GM21786 (cell line): ENCODE data around the gene BMI1.
"Not testable (repeated sequence)": the region's sequence is repeated elsewhere in the genome, so short reads cannot be mapped to it uniquely, and the experiment has no call there.

Experiments used
- ATAC-seq: cut with Tn5 transposase; IDR thresholded peaks from one replicate; pipeline ENCODE4 v1.9.1; 2021; ENCODE audit not compliant: unreplicated experiment

Gene BMI1

DNA sequence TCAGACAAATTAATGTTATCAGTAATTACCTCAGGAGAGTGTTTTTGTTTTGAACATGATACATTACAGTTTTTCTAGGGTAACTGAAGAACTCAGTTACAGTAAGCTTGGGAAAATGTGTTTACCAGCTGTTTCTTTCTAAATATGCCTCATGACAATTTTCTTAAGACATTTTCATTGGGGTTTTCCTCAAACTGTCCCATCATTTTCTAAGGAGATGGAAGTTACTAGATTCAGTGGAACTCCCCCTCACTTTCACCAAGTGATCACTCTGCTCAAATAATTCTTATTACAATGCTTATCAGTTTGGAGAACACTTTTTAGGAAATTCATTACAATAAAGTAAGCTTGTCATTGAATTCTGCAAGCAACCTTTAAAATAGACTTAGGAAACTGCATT is 18.0 kb downstream of the BMI1 start:
- no peak for ATAC-seq

DNA sequence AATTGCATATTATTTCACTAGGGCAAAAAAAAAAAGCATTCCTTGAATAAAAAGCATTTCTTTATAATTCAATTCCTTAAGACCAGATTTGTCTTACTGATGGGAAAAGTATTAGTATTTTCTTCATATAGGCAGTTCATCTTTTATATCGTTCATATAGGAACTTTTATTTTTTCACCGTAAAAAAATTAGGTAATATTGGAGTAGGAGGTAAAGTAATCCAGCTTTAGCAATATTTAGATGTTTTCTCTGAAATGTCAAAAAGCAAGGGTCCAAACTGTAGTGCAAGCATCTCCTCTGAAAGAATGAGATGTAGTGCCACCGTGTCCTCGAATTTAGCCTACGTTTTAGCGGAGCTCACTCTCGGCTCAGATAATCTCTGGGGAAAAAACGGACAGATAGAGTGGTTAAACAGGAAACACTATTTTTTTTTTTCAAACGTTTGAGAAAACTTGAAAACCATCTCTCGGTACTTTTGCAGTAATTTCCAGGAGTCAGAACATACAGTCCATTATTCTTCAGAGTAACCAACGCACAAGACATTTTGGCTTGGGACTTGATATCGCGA is 18.9 kb downstream of the BMI1 start:
- ATAC-seq: no peak

DNA sequence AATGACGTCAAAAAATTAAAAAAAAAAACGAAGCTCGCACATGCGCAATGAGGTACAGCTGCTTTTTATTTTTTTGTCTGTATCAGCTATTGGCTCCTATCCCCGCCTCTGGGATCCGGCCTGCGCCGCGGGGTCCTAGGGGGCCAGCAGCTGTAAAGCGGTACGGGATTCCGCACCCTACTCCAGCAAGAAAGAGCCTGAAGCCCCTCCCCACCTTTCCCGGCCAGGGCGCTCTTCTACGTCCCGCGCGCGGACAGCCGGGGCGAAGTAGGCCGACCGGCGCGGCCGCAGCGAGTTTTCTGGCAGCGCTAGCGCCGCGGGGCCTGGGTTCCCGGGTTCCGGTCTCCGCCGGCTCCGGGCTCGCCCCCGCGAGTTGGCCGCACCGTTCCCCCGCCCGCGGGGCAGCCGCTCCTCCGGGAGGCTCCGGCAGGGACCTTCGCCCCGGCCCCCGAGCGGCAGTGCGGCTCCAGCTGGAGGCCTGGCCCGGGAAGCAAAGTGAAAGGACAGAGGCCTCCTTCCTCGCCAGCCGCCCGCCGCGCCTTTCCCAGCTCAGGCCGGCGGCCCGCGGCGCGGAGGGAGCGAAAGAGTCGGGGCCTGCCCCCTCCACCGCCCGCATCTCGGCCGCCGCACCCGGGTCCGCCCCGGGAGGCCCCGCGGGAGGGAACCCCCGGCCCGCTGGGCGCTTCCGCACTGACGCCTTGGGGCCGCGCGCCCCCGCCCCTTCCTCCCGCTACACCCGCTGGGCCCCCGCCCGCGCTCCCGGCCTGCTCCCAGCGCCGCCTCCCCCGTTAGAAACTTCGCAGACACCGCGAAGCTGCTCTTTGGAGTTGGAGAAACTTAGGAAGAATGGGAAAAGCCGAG is 19.7 kb downstream of the BMI1 start:
- ATAC-seq: peak; percentile 38

DNA sequence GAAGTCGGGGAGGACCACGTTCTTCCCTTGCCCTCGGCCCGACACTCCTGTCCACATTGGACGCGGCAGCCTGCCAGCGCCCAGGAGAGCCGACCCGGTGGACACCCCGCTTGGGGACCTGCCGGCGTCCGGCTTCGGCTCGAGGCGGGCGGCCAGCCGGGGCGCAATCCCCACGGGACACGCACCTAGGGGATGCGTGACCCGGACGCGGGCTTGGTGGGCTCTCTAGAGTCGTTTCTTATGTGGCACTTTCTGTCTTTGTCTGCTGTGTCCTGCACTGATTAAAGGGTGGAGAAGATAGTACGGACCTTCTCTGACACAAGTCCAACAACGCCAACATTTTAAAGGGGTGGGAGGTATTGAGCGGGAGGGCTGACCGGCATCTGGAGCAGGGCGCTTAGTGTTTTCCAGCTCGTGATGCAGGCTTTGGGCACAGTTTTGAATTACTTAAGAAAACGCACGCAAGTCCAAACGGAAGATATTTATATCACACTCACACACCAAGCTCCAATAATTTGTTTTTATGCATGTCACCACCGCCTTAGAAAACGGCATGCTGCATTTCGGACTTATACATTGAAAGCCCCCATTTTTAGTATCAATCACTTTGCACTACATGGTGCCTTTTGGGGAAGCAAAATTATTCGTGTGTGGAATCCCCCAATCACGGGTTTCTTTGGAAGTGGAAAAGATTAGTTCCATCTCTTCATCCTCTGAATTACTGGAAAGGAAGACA is 20.5 kb downstream of the BMI1 start:
- peak; percentile 12 for ATAC-seq

DNA sequence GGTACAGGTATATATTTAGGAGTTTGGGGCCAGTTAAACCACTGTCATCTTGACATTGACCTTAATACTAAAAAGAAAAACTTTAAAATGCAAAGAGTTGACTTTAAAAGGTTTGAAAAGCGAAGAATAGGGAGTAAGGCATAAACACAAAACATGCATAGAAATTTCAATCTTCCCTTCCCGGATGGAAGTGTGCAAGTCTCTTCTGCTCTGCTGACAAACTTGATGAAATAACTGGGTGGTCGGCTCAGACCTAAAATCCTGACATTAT is 21.0 kb downstream of the BMI1 start:
- ATAC-seq: no peak

DNA sequence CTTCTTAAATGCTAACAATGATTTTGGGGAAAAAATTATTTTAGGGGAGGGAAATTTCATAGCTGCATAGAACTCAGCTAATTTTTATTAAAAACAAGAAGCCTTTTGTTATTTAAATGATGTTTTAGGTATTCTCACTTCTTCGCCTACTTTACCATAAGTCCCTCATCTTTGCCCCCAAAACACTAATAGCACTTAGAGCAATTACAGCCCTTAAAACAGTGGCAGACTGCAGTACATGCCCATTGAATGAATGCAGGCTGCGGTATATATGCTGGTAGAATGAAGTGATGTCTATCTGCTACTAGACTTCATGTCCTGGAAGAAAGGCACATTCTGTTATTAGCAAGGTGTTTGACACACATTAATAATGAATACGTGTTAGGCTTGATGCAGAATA is 21.5 kb downstream of the BMI1 start:
- ATAC-seq: no peak

DNA sequence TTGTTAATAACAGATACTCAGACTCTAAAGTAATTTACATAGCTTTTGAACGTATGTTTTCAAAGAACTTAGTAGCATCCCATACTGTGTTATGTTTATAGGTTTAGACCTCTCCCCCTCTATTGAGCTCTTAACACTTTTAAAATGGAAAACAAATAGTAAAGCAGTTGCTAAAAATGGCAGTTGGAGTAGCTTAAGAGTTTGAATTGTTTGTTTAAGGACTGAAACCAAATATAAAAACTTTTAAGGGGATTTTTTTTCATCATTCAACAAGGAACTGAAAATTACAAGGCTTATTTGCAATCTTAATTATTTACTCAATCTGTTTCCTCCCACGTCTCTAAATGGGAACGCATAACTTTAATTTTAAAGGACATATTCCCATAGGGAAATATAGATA is 22.8 kb downstream of the BMI1 start:
- no peak for ATAC-seq

DNA sequence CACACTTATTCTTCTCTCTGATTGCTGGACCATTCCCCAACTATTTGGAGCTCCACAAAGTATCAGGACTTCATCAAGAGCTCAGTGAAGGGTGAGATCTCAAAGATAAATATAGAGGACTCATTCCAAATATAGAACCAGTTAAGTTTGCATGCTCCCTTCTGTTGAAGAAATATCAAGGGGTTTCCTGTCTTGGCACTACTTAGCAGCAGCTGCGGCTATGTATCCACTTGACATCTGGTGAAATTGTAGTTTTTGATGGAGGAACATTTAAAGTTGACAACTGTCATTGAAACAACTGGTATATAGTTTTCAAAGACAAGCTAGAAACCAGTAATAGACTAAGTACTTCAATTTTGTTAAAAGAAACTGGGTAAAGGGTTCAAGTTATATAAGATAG is 23.4 kb downstream of the BMI1 start:
- ATAC-seq: no peak

DNA sequence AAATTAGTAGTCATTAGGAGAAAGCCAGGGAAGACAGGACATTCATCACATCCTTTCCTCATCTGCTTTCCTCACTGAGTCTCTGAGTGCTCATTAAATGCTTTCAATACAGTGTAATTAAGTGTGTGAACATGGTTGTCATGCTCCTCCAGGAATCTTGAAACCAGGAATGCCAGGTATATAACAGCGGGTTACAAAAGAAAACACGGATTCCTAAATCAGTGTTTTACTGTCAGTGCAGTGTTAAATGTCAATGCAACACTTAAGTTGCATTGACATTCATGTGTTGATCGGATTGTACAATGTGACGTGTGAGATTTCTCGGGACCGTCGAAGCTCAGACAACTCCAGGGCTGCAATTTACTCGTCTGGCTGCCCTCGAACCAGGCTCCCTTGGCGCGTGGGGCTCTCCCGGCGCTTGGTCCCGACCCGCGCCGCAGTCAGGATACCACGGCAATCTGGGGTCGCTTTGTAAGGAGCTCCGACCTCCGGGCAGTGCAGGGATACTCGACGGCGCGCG is 23.9 kb downstream of the BMI1 start:
- ATAC-seq: no peak

DNA sequence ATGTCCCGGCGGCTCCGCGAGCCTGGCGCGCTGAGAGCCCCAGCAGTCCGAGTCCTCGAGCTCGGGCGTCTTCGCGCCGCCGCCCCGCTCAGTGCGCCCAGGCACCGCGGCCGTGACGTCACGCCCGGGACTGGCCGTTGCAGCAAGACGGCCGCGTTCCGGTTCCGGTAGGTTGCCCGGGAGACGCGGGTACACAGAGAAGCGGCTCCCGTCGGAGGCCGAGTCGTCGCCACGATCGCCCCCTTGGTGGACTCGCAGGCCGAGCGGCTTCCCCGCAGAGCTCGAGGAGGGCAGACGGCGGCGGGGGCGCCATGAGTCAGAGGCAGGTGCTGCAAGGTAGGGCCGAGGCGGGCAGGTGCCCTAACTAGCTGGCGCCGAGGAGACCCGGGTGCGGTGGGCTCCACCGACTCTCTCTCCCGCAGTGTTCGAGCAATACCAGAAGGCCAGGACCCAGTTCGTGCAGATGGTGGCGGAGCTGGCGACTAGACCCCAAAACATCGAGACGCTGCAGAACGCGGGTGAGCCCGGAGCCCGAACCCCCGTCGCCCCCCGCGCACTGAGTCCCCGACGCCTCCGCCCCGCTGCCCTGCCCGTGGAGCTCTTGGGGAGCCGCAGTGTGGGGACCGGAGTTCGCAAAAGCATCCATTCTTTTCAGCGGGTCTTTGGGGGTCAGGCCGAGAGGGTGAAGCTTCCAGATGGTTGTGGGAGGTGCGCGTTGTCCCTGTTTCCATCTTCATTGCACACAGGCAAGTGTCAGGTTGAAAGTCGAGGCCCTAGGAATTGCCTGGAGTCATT is 24.6 kb downstream of the BMI1 start, which contains the start of gene SPAG6:
Gene SPAG6 (plus strand): TSS at position 196 of the 795 bp plus-strand sequence. CDS start 116 bp downstream, at position 312.
- ATAC-seq: no peak

DNA sequence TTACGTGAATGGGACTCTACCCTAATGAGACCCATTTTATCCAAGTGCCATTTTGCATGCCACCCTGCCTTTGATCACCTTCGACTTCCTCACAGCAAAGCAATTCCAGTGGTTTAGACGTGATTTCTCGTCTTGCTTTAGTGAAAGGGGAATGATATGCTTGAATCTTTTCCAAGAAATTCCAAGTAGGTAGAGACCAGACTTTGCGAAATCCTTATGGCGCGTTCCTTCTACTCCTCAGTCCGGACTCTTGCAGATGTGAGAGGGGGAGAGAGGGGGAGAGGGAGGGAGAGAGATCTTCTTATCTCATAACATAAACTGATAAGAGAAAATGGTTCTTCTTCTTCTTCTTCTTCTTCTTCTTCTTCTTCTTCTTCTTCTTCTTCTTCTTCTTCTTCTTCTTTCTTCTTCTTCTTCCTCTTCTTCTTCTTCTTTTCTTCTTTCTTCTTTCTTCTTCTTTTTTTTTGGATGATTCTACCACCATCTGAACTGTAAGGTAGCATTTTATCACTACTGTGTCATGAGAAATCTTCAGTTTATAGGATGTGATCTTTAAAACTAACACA is 25.3 kb downstream of the BMI1 start:
- ATAC-seq: no peak

DNA sequence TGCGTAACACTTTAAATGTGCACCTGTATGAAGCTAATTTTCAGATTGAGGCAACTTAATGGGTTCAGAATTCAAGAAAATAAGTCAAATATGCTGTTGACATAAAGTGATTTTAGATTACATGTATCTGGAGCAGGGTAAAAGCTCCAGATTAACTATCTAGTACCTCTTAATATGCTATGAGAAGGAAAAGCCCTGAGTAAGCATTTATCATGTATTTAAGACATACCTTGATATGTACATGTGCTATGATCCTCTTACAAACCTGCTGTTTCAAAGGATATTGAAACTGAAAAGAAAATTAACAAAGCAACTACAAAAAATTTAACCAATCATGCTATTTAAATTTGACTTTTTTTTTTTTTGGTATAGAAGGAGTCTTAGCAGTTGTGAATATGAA is 28.9 kb downstream of the BMI1 start:
- ATAC-seq: no peak

DNA sequence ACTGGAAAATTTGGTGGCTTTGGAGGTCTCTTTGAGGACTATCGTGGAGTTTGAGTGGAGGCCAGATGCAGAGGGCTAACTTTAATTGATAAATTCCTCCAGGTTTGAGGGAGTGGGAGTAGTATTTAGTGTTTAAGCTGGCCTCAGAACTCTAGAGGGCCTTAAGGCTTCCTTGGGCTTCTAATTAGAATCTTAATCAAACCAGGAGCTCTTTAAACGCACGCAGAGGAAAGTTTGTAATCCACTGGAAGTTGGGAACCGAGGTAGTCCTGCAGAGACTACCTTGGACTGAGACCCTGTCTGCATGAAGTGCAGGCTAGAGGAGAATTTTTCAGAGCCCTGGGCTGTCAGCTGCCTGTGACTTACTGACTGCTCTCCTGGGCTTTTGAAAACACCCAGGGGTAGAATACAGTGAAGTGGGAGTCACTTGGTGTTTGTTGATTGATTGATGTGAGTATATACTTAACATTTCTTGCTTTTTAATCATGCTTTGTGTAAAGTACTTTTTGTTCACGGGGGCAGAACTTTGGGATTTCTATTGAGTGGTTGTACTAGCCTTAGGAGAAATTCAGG is 30.3 kb downstream of the BMI1 start:
- ATAC-seq: no peak

DNA sequence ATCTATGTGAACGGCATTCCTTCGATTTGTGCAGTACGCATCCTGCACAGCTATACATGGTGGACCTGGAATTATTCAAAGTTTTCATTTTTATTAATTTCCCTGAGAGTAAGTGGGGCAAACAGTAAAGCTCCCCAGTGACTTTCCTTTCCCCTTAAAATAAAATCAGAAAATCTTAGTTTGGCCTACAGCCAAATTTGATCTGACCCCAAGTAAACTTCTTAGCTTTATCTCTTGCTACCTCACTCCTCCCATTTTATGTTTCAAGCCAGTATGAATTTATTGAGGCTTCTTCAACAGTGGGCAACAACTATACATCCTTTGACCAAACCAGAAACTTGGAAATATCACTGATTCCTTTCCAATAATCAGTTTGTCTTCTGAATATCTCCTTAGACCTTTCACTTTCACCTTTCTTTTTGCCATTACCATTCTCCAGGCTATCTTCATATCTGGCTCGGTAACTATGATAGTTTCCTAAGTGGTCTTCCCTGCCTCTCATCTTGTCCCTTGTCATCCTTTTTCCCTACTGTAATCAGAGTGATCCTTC is 35.5 kb downstream of the BMI1 start:
- ATAC-seq: no peak

DNA sequence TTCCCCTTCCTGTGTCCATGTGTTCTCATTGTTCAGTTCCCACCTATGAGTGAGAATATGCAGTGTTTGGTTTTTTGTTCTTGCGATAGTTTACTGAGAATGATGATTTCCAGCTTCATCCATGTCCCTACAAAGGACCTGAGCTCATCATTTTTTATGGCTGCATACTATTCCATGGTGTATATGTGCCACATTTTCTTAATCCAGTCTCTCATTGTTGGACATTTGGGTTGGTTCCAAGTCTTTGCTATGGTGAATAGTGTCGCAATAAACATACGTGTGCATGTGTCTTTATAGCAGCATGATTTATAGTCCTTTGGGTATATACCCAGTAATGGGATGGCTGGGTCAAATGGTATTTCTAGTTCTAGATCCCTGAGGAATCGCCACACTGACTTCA is 36.9 kb downstream of the BMI1 start:
- ATAC-seq: not testable (repeated sequence)

DNA sequence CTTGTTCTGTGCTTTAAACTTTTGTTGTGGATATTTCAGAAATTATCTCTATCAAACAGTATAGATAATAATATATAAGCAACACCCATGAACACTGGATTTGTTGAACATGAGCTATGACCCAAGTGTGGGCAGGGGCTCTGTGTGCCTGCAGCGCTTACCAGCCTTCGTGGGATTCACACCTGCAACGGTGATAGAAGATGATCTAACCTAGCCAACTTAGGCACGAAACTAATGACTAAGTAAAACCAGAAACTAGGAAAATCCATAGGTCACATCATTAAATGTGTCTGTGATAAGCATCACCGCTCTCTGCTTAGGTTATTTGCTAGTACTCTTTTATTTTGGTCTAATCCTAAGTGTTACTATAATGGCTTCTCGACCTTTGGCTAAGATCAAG is 42.4 kb downstream of the BMI1 start:
- ATAC-seq: no peak

DNA sequence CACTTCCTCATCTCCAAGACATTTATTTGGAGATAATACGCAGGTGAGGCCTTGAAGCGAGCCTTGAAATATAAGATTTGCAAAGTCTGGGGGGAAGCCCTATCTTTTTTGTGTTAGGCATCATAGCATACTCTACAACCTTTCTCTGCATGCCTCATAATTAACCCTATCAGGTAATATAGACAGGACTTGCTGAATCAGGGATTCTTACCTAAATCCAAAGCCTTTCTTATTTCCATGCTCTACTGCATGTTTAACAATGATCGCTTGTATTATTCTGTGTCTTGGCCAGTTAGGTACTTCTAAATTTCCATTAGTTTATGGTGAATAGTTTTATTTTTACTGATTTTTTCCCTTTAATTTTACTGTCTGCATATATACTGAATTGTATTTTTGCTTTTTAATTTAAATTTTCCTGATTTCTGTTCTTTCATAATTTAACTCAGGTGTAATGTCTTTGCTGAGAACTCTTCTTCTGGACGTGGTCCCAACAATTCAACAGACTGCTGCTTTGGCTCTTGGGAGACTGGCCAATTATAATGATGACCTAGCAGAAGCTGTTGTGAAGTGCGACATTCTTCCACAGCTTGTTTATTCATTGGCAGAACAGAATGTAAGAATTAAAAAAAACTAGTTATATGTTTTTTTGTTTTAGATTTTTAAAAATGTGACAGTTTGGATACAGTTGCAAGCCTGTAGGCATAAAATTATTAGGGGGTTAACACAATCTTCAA is 43.7 kb downstream of the BMI1 start:
- ATAC-seq: no peak

DNA sequence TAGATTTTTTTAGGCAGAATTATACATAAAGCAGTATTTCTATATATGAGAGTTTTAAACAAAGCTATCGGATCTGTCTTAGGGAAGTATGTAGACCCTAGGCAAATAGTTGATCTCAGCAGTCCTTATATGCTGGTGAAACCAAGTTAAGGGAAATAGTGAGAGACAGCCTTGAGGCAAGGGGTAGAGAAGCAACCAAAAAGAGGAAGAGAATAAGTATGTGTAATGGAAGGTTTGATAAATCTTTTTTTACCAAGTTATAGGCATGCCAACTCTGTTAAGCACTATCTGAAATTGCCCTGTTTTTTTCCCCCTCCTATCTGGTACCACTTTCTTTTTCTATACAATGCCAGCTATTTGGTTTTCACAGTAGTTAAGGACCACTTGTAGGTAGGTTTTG is 44.3 kb downstream of the BMI1 start:
- peak; percentile 52 for ATAC-seq

DNA sequence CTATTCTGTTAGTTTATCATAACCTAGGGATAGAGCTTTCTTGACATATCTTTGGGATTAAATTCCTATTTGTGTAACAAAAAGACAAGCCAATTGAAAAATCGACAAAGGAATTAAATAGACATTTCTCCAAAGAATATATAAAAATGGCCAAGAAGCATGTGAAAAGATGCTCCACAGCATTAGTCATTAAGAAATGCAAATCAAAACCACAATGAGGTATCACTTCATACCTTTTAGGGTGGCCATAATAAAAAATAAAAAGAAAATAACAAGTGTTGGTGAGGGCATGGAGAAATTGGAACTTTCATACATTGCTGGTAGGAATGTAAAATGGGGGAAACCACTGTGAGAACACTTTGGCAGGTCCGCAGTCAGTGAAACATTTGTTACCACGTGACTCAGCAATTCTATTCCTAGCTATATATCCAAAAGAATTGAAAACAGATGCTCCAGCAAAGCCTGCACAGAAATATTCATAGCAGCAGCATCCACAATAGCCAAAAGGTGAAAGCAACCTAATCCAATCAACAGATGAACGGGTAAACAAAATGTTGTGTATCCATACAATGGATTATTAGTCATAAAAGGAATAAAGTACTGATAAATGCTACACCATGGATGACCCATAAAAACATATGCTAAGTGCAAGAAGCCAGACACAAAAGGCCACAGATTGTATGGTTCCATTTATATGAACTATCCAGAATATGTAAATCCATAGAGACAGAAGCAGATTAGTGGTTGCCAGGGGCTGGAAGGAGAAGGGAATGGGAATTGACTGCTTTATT is 44.9 kb downstream of the BMI1 start:
- ATAC-seq: no peak
